CD4-positive, alpha-beta T cell treated with Interferon alpha-2 for 1 hour (primary cell): ENCODE results near the gene BOD1.
"Not testable (repeated sequence)": the region's sequence is repeated elsewhere in the genome, so short reads cannot be mapped to it uniquely, and the experiment has no call there.

Experiments used
- DNase-seq, 2 donors: peaks; one replicate each; pipeline ENCODE4 v3.0.0-alpha.2; 2020 to 2022

The BOD1 gene

GRCh38 chr5:173615884-173616576 is 420 bp downstream of the BOD1 start:
- DNase-seq: peak; percentile 73 to 81

GRCh38 chr5:173614591-173614990 is 1.9 kb downstream of the BOD1 start:
- no peak for DNase-seq

- DNase-seq: no peak
These were observed 2.9 kb downstream of the BOD1 start for GRCh38 chr5:173613433-173614159.

GRCh38 chr5:173612948-173613347 is 3.5 kb downstream of the BOD1 start:
- DNase-seq: no peak

- DNase-seq: no peak
These were observed 4.7 kb downstream of the BOD1 start for GRCh38 chr5:173611706-173612105.

- DNase-seq: no peak
These were observed 12.3 kb downstream of the BOD1 start for GRCh38 chr5:173604141-173604540.

- DNase-seq: no peak
These were observed 14.0 kb downstream of the BOD1 start for GRCh38 chr5:173602423-173602822.

GRCh38 chr5:173598686-173599085 is 17.8 kb downstream of the BOD1 start:
- DNase-seq: no peak

GRCh38 chr5:173597304-173597703 is 19.1 kb downstream of the BOD1 start:
- no peak for DNase-seq

- no peak for DNase-seq
These were observed 20.6 kb downstream of the BOD1 start for GRCh38 chr5:173595841-173596240.

GRCh38 chr5:173594061-173594460 is 22.4 kb downstream of the BOD1 start:
- DNase-seq: no peak

GRCh38 chr5:173592050-173592669 is 24.3 kb downstream of the BOD1 start:
- DNase-seq: peak in 1 of 2 donors; percentile 29

GRCh38 chr5:173591056-173591514 is 25.4 kb downstream of the BOD1 start:
- DNase-seq: no peak

- DNase-seq: no peak
These were observed 25.9 kb downstream of the BOD1 start for GRCh38 chr5:173590436-173591055.

GRCh38 chr5:173586133-173586532 is 30.3 kb downstream of the BOD1 start:
- not testable (repeated sequence) for DNase-seq

GRCh38 chr5:173583346-173583745 is 33.1 kb downstream of the BOD1 start:
- no peak for DNase-seq

GRCh38 chr5:173582216-173583111 is 34.0 kb downstream of the BOD1 start:
- no peak for DNase-seq

- DNase-seq: peak in 1 of 2 donors; percentile 28
These were observed 34.8 kb downstream of the BOD1 start for GRCh38 chr5:173581408-173582215.

- DNase-seq: no peak
These were observed 37.4 kb downstream of the BOD1 start for GRCh38 chr5:173578947-173579615.

- DNase-seq: no peak
These were observed 38.6 kb downstream of the BOD1 start for GRCh38 chr5:173577817-173578216.

- no peak for DNase-seq
These were observed 39.3 kb downstream of the BOD1 start for GRCh38 chr5:173577166-173577565.
